ENCODE data around the gene AURKB. TPM values are rescaled to one million over a fixed set of nuclear protein-coding genes. Genes with fewer than 3 reads are reported as not detected.

The AURKB gene
- total and polyA plus RNA-seq, 10 of the 15 experiments (the other 5 are each of a cell fraction or from before 2014, with no cell fraction given), result 52.7 to 209 (median 128) TPM

GRCh38 chr17:8185582-8186445, 24.6 kb downstream of the AURKB start (continued):
- no peak for TF ChIP-seq FOXM1 (IDR thresholded peaks at IDR 0.05; ENCODE audit: low read depth, low read length)
- no peak for TF ChIP-seq EED (IDR thresholded peaks at IDR 0.05; ENCODE audit: low read depth)
- TF ChIP-seq RAD51 (IDR thresholded peaks at IDR 0.05), result no peak
- TF ChIP-seq TARDBP (IDR thresholded peaks at IDR 0.05; ENCODE audit: borderline replicate concordance), result peak; percentile 99
- peak; percentile 7; the same call in 1 of the 2 replicates for TF ChIP-seq CBFB (IDR thresholded peaks at IDR 0.05; ENCODE audit: low read depth)
- no peak for TF ChIP-seq SREBF1 (IDR thresholded peaks at IDR 0.05; ENCODE audit: low read length)
- no peak for TF ChIP-seq MEF2B (IDR thresholded peaks at IDR 0.05; ENCODE audit: partially characterized antibody, poor library complexity, severe bottlenecking)
- 0 out of 2 replicates have a peak, but pooled peaks have one; percentile 45 for TF ChIP-seq MLLT1 (IDR thresholded peaks at IDR 0.05)
- TF ChIP-seq ELK1 (IDR thresholded peaks at IDR 0.05; ENCODE audit: low read depth, low read length), result no peak
- TF ChIP-seq NFYA (IDR thresholded peaks at IDR 0.05; ENCODE audit: borderline replicate concordance, low read depth, low read length), result no peak
- TF ChIP-seq FOS (IDR thresholded peaks at IDR 0.05; ENCODE audit: borderline replicate concordance, extremely low read depth, insufficient read length), result no peak
- TF ChIP-seq ATF3 (IDR thresholded peaks at IDR 0.05; ENCODE audit: borderline replicate concordance, extremely low read depth, low read depth, low read length), result no peak
- TF ChIP-seq ZNF24 (IDR thresholded peaks at IDR 0.05), result peak; percentile 98
- TF ChIP-seq RUNX3 (IDR thresholded peaks at IDR 0.05; ENCODE audit: low read length), result peak; percentile 59
- TF ChIP-seq BMI1 (IDR thresholded peaks at IDR 0.05; ENCODE audit: borderline replicate concordance), result no peak
- TF ChIP-seq MAX (IDR thresholded peaks at IDR 0.05; ENCODE audit: low read depth, low read length), result no peak
- TF ChIP-seq ZNF687 (IDR thresholded peaks at IDR 0.05), result no peak
- no peak for TF ChIP-seq E2F8 (IDR thresholded peaks at IDR 0.05; ENCODE audit: low read depth, partially characterized antibody)
- 0 out of 2 replicates have a peak, but pooled peaks have one; percentile 11 for TF ChIP-seq BCL11A (IDR thresholded peaks at IDR 0.05; ENCODE audit: low read depth, low read length)
- TF ChIP-seq POLR2A (IDR thresholded peaks at IDR 0.05; ENCODE audit: low read depth, low read length), result peak; percentile 76

Measured in GM12878 (cell line).